GM21367 (cell line): ENCODE measurements around the gene HCST.
"Not testable (repeated sequence)": the region's sequence is repeated elsewhere in the genome, so short reads cannot be mapped to it uniquely, and the experiment has no call there.

Experiments
- ATAC-seq: cut with Tn5 transposase; IDR thresholded peaks from one replicate; pipeline ENCODE4 v1.9.1; 2021; ENCODE audit not compliant: unreplicated experiment

HCST gene

GRCh38 chr19:35903550-35904179 is 1.3 kb downstream of the HCST start:
- ATAC-seq: peak; percentile 30

GRCh38 chr19:35904311-35905068 is 2.2 kb downstream of the HCST start:
- no peak for ATAC-seq

GRCh38 chr19:35905178-35905727 is 2.9 kb downstream of the HCST start:
- no peak for ATAC-seq

GRCh38 chr19:35907377-35907745 is 5.0 kb downstream of the HCST start:
- no peak for ATAC-seq

- ATAC-seq: no peak
Measured at GRCh38 chr19:35908010-35908441, 5.7 kb downstream of the HCST start, which contains the start of gene TYROBP. Gene TYROBP, minus strand, starts transcription at chr19:35908295. Its CDS starts 67 bp downstream, at chr19:35908228.

- no peak for ATAC-seq
Measured at GRCh38 chr19:35908973-35909683, 6.8 kb downstream of the HCST start.

GRCh38 chr19:35909684-35910035 is 7.3 kb downstream of the HCST start:
- no peak for ATAC-seq

- not testable (repeated sequence) for ATAC-seq
Measured at GRCh38 chr19:35910355-35910754, 8.0 kb downstream of the HCST start.

- no peak for ATAC-seq
Measured at GRCh38 chr19:35911173-35911572, 8.8 kb downstream of the HCST start.

GRCh38 chr19:35911790-35912189 is 9.5 kb downstream of the HCST start:
- ATAC-seq: no peak

- ATAC-seq: no peak
Measured at GRCh38 chr19:35913589-35913988, 11.3 kb downstream of the HCST start.

GRCh38 chr19:35915443-35915842 is 13.1 kb downstream of the HCST start:
- no peak for ATAC-seq

GRCh38 chr19:35919306-35919705 is 17.0 kb downstream of the HCST start:
- ATAC-seq: no peak

- no peak for ATAC-seq
Measured at GRCh38 chr19:35921012-35921411, 18.7 kb downstream of the HCST start.

GRCh38 chr19:35925501-35925900 is 23.2 kb downstream of the HCST start:
- no peak for ATAC-seq

GRCh38 chr19:35928507-35928906 is 26.2 kb downstream of the HCST start:
- no peak for ATAC-seq

GRCh38 chr19:35929876-35930275 is 27.5 kb downstream of the HCST start:
- no peak for ATAC-seq

- peak; percentile 88 for ATAC-seq
Measured at GRCh38 chr19:35931161-35931873, 29.0 kb downstream of the HCST start.

GRCh38 chr19:35931874-35932202 is 29.5 kb downstream of the HCST start:
- ATAC-seq: peak; percentile 1

- ATAC-seq: no peak
Measured at GRCh38 chr19:35932291-35932936, 30.1 kb downstream of the HCST start.
